OCI-LY3 (cell line): ENCODE results near the gene ARFRP1.

Experiments
- EZH2phosphoT487 ChIP-seq: fragments of 200-600 bp; shearing (Covaris generic); IDR thresholded peaks from 2 replicates; pipeline ENCODE4 v1.6.1; 2018; ENCODE audit warnings: antibody characterized with exemption, mixed run types, low read depth
- TF ChIP-seq, protein P1 (sequence below): fragments of 200-600, 300-600 bp; sonication (generic); IDR thresholded peaks from 2 replicates; pipeline ENCODE4 v1.5.1; 2014; ENCODE audit warnings: antibody characterized with exemption, low read length, low read depth

DNA sequence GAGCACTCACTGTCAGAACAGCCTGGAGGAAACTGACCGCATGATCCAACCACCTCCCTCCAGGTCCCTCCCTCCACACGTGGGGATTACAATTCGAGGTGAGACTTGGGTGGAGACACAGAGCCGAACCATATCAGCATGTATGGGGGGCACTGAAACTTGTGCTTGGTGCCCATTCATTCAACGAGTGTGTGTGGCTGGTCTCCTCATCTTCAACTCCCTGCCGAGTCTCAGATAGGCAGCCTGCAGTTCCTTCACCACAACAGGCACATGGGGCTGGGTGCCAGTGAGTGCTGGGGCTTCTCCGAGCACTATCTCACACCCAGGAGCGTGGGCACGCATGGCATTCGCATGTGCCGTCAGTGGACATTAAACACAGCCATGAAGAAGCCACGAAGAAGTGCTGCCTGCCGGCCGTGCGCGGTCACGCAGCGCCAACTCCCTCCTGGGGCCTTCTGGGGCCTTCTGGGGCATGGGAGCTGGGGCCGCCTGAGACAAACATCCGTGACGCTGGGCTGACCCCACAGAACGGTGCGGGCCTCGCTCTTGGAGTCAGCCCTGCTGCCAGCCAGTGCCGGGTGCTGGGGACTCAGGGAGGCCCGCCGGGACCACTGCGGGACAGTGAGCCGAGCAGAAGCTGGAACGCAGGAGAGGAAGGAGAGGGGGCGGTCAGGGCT, 50.4 kb downstream of the ARFRP1 start:
- TF ChIP-seq, protein P1, sequence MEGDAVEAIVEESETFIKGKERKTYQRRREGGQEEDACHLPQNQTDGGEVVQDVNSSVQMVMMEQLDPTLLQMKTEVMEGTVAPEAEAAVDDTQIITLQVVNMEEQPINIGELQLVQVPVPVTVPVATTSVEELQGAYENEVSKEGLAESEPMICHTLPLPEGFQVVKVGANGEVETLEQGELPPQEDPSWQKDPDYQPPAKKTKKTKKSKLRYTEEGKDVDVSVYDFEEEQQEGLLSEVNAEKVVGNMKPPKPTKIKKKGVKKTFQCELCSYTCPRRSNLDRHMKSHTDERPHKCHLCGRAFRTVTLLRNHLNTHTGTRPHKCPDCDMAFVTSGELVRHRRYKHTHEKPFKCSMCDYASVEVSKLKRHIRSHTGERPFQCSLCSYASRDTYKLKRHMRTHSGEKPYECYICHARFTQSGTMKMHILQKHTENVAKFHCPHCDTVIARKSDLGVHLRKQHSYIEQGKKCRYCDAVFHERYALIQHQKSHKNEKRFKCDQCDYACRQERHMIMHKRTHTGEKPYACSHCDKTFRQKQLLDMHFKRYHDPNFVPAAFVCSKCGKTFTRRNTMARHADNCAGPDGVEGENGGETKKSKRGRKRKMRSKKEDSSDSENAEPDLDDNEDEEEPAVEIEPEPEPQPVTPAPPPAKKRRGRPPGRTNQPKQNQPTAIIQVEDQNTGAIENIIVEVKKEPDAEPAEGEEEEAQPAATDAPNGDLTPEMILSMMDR, result no peak
- TF ChIP-seq EZH2phosphoT487, result no peak
